ENCODE results near the gene NEXN.
"Not testable (repeated sequence)": the region's sequence is repeated elsewhere in the genome, so short reads cannot be mapped to it uniquely, and the experiment has no call there.

The NEXN gene

GRCh38 chr1:77978969-77979876 is 90.8 kb downstream of the NEXN start, which contains the start of gene FUBP1:
Gene FUBP1 (minus strand): TSS chr1:77979072. CDS start chr1:77979004, 68 bp downstream.
- peaks cover 34% of the 10 kb centered on the region for H3K36me3 ChIP-seq (ENCODE audit: insufficient read depth, low read length)
- peaks cover 29% of the 10 kb centered on the region for H3K4me1 ChIP-seq (ENCODE audit: insufficient read depth, low read length)
- H2AFZ ChIP-seq (ENCODE audit: low read depth, low read length), result peak within 1 kb of the TSS; percentile 13
- peak within 1 kb of the TSS; percentile 99 for H3K4me3 ChIP-seq (ENCODE audit: low read length)
- peaks cover 2% of the 10 kb centered on the region for H3K9me3 ChIP-seq (ENCODE audit: low read length)
- H3K27me3 ChIP-seq (ENCODE audit: insufficient read depth, low read length), result no peaks in the 10 kb centered on the region

- H3K9me3 ChIP-seq (ENCODE audit: low read length); H2AFZ ChIP-seq (ENCODE audit: low read depth, low read length); H3K4me3 ChIP-seq (ENCODE audit: low read length); H3K36me3 ChIP-seq (ENCODE audit: insufficient read depth, low read length); H3K27me3 ChIP-seq (ENCODE audit: insufficient read depth, low read length): not testable (repeated sequence)
- peaks cover 10% of the 10 kb centered on the region for H3K4me1 ChIP-seq (ENCODE audit: insufficient read depth, low read length)
Observed at GRCh38 chr1:77983352-77983996, 95.0 kb downstream of the NEXN start.

- Histone ChIP-seq H3K36me3 (ENCODE audit: insufficient read depth, low read length) (peaks cover 8% of the 10 kb centered on the region), H3K4me3 (ENCODE audit: low read length) (no peak overlapping the region), H2AFZ (ENCODE audit: low read depth, low read length) (no peak overlapping the region), H3K4me1 (ENCODE audit: insufficient read depth, low read length) (peaks cover 10% of the 10 kb centered on the region), H3K27me3 (ENCODE audit: insufficient read depth, low read length) (no peaks in the 10 kb centered on the region), H3K9me3 (ENCODE audit: low read length) (no peaks in the 10 kb centered on the region)
Observed at GRCh38 chr1:77983997-77984355, 95.6 kb downstream of the NEXN start.

GRCh38 chr1:77984629-77985028 is 96.2 kb downstream of the NEXN start:
- Histone ChIP-seq H3K9me3 (ENCODE audit: low read length) (no peaks in the 10 kb centered on the region), H3K4me1 (ENCODE audit: insufficient read depth, low read length) (peaks cover 10% of the 10 kb centered on the region), H2AFZ (ENCODE audit: low read depth, low read length) (no peak overlapping the region), H3K27me3 (ENCODE audit: insufficient read depth, low read length) (no peaks in the 10 kb centered on the region), H3K36me3 (ENCODE audit: insufficient read depth, low read length) (peaks cover 9% of the 10 kb centered on the region), H3K4me3 (ENCODE audit: low read length) (no peak overlapping the region)

GRCh38 chr1:77986810-77987209 is 98.4 kb downstream of the NEXN start:
- Histone ChIP-seq H3K9me3 (ENCODE audit: low read length) (no peaks in the 10 kb centered on the region), H3K4me3 (ENCODE audit: low read length) (no peak overlapping the region), H3K4me1 (ENCODE audit: insufficient read depth, low read length) (peaks cover 4% of the 10 kb centered on the region), H3K36me3 (ENCODE audit: insufficient read depth, low read length) (peaks cover 6% of the 10 kb centered on the region), H3K27me3 (ENCODE audit: insufficient read depth, low read length) (no peaks in the 10 kb centered on the region), H2AFZ (ENCODE audit: low read depth, low read length) (no peak overlapping the region)

GRCh38 chr1:77987919-77988318 is 99.5 kb downstream of the NEXN start:
- H3K4me3 ChIP-seq (ENCODE audit: low read length), result no peak overlapping the region
- no peaks in the 10 kb centered on the region for H3K9me3 ChIP-seq (ENCODE audit: low read length)
- H3K4me1 ChIP-seq (ENCODE audit: insufficient read depth, low read length), result peaks cover 4% of the 10 kb centered on the region
- H3K36me3 ChIP-seq (ENCODE audit: insufficient read depth, low read length), result peaks cover 5% of the 10 kb centered on the region
- H2AFZ ChIP-seq (ENCODE audit: low read depth, low read length), result no peak overlapping the region
- H3K27me3 ChIP-seq (ENCODE audit: insufficient read depth, low read length), result no peaks in the 10 kb centered on the region

- Histone ChIP-seq H3K4me1 (ENCODE audit: insufficient read depth, low read length) (no peaks in the 10 kb centered on the region), H3K9me3 (ENCODE audit: low read length) (no peaks in the 10 kb centered on the region), H3K36me3 (ENCODE audit: insufficient read depth, low read length) (peaks cover 14% of the 10 kb centered on the region), H3K4me3 (ENCODE audit: low read length) (no peak overlapping the region), H3K27me3 (ENCODE audit: insufficient read depth, low read length) (no peaks in the 10 kb centered on the region), H2AFZ (ENCODE audit: low read depth, low read length) (no peak overlapping the region)
Observed at GRCh38 chr1:77989744-77990143, 101.3 kb downstream of the NEXN start.

- Histone ChIP-seq H2AFZ (ENCODE audit: low read depth, low read length) (no peak overlapping the region), H3K36me3 (ENCODE audit: insufficient read depth, low read length) (peaks cover 19% of the 10 kb centered on the region), H3K4me3 (ENCODE audit: low read length) (no peak overlapping the region), H3K4me1 (ENCODE audit: insufficient read depth, low read length) (no peaks in the 10 kb centered on the region), H3K27me3 (ENCODE audit: insufficient read depth, low read length) (no peaks in the 10 kb centered on the region), H3K9me3 (ENCODE audit: low read length) (no peaks in the 10 kb centered on the region)
Observed at GRCh38 chr1:77990629-77991204, 102.3 kb downstream of the NEXN start.

- H3K9me3 ChIP-seq (ENCODE audit: low read length), result no peaks in the 10 kb centered on the region
- H3K27me3 ChIP-seq (ENCODE audit: insufficient read depth, low read length), result no peaks in the 10 kb centered on the region
- peaks cover 22% of the 10 kb centered on the region for H3K36me3 ChIP-seq (ENCODE audit: insufficient read depth, low read length)
- no peak overlapping the region for H2AFZ ChIP-seq (ENCODE audit: low read depth, low read length)
- H3K4me3 ChIP-seq (ENCODE audit: low read length), result no peak overlapping the region
- H3K4me1 ChIP-seq (ENCODE audit: insufficient read depth, low read length), result no peaks in the 10 kb centered on the region
Observed at GRCh38 chr1:77991638-77992037, 103.2 kb downstream of the NEXN start.
